ENCODE data around the gene CDK9. TPM values are rescaled to one million over a fixed set of nuclear protein-coding genes. Genes with fewer than 3 reads are reported as not detected.

CDK9 gene
- total RNA-seq, 2 experiments from 2014 or later, result 80.0 to 136 TPM

GRCh38 chr9:127761061-127761460 is 24.8 kb upstream of the CDK9 start:
- Histone ChIP-seq H3K9me3 (ENCODE audit: low read length) (no peaks in the 10 kb centered on the region), H2AFZ (ENCODE audit: low read length) (no peak overlapping the region), H4K20me1 (ENCODE audit: insufficient read depth, low read length) (no peaks in the 10 kb centered on the region), H3K79me2 (ENCODE audit: insufficient read depth, low read depth, low read length) (no peaks in the 10 kb centered on the region), H3K9me2 (ENCODE audit: insufficient read depth, low read length) (no peaks in the 10 kb centered on the region), H3K27ac (ENCODE audit: low read depth, low read length, poor library complexity, severe bottlenecking) (no peak overlapping the region), H3K4me2 (ENCODE audit: low read length) (no peak overlapping the region), H3K4me1 (ENCODE audit: insufficient read depth, low read length, poor library complexity, severe bottlenecking) (no peaks in the 10 kb centered on the region), H3K4me3 (ENCODE audit: low read depth, low read length, poor library complexity, severe bottlenecking) (no peak overlapping the region), H3K36me3 (ENCODE audit: insufficient read depth, low read length) (peaks cover 38% of the 10 kb centered on the region)
- TF ChIP-seq EZH2phosphoT487 (IDR thresholded peaks at IDR 0.05; ENCODE audit: borderline replicate concordance, low read depth, low read length) (no peak), CTCF (conservative IDR thresholded peaks at IDR 0.05; ENCODE audit: low read length) (no peak)
- ChIA-PET POLR2A (no interaction called here), CTCF (ENCODE audit: unreplicated experiment) (no interaction called here)
- intact Hi-C loops (cut with micrococcal nuclease; ENCODE audit: unreplicated experiment), result no loop called here
- BruUV-seq (replicated peaks), result no TSS peak
- DNase-seq (ENCODE audit: low spot score), result no peak

- Histone ChIP-seq H3K9me3 (ENCODE audit: low read length) (no peaks in the 10 kb centered on the region), H3K79me2 (ENCODE audit: insufficient read depth, low read depth, low read length) (no peaks in the 10 kb centered on the region), H3K9me2 (ENCODE audit: insufficient read depth, low read length) (no peaks in the 10 kb centered on the region), H3K27ac (ENCODE audit: low read depth, low read length, poor library complexity, severe bottlenecking) (no peak overlapping the region), H2AFZ (ENCODE audit: low read length) (no peak overlapping the region), H3K4me3 (ENCODE audit: low read depth, low read length, poor library complexity, severe bottlenecking) (no peak overlapping the region), H4K20me1 (ENCODE audit: insufficient read depth, low read length) (no peaks in the 10 kb centered on the region), H3K4me1 (ENCODE audit: insufficient read depth, low read length, poor library complexity, severe bottlenecking) (no peaks in the 10 kb centered on the region), H3K36me3 (ENCODE audit: insufficient read depth, low read length) (peaks cover 43% of the 10 kb centered on the region), H3K4me2 (ENCODE audit: low read length) (no peak overlapping the region)
- DNase-seq (ENCODE audit: low spot score), result no peak
- TF ChIP-seq CTCF (conservative IDR thresholded peaks at IDR 0.05; ENCODE audit: low read length), result no peak
- no peak for TF ChIP-seq EZH2phosphoT487 (IDR thresholded peaks at IDR 0.05; ENCODE audit: borderline replicate concordance, low read depth, low read length)
- CTCF ChIA-PET (ENCODE audit: unreplicated experiment), result no interaction called here
- intact Hi-C loops (cut with micrococcal nuclease; ENCODE audit: unreplicated experiment), result no loop called here
- BruUV-seq (replicated peaks), result no TSS peak
- POLR2A ChIA-PET, result no interaction called here
These were observed 24.3 kb upstream of the CDK9 start for GRCh38 chr9:127761491-127761956.

GRCh38 chr9:127762111-127762676 is 23.6 kb upstream of the CDK9 start:
- H3K4me3 ChIP-seq (ENCODE audit: low read depth, low read length, poor library complexity, severe bottlenecking), result no peak overlapping the region
- BruUV-seq (replicated peaks), result no TSS peak
- peaks cover 2% of the 10 kb centered on the region for H3K4me1 ChIP-seq (ENCODE audit: insufficient read depth, low read length, poor library complexity, severe bottlenecking)
- no peak for DNase-seq (ENCODE audit: low spot score)
- TF ChIP-seq CTCF (conservative IDR thresholded peaks at IDR 0.05; ENCODE audit: low read length), result no peak
- no peak for TF ChIP-seq EZH2phosphoT487 (IDR thresholded peaks at IDR 0.05; ENCODE audit: borderline replicate concordance, low read depth, low read length)
- H2AFZ ChIP-seq (ENCODE audit: low read length), result no peak overlapping the region
- intact Hi-C loops (cut with micrococcal nuclease; ENCODE audit: unreplicated experiment), result no loop called here
- H3K4me2 ChIP-seq (ENCODE audit: low read length), result no peak overlapping the region
- H3K79me2 ChIP-seq (ENCODE audit: insufficient read depth, low read depth, low read length), result no peaks in the 10 kb centered on the region
- CTCF ChIA-PET (ENCODE audit: unreplicated experiment), result no interaction called here
- H3K27ac ChIP-seq (ENCODE audit: low read depth, low read length, poor library complexity, severe bottlenecking), result no peak overlapping the region
- no peaks in the 10 kb centered on the region for H4K20me1 ChIP-seq (ENCODE audit: insufficient read depth, low read length)
- POLR2A ChIA-PET, result no interaction called here
- peaks cover 50% of the 10 kb centered on the region for H3K36me3 ChIP-seq (ENCODE audit: insufficient read depth, low read length)
- H3K9me3 ChIP-seq (ENCODE audit: low read length), result no peaks in the 10 kb centered on the region
- no peaks in the 10 kb centered on the region for H3K9me2 ChIP-seq (ENCODE audit: insufficient read depth, low read length)
